ENCODE data around the gene TACR1.

The TACR1 gene

GRCh38 chr2:75142081-75142480, 57.2 kb downstream of the TACR1 start:
- no peak for FAIRE-seq

GRCh38 chr2:75140288-75140687, 59.0 kb downstream of the TACR1 start:
- no peak for FAIRE-seq

GRCh38 chr2:75139171-75139570, 60.1 kb downstream of the TACR1 start:
- no peak for FAIRE-seq

GRCh38 chr2:75138528-75138927, 60.8 kb downstream of the TACR1 start:
- no peak for FAIRE-seq

GRCh38 chr2:75135776-75136400, 63.4 kb downstream of the TACR1 start:
- FAIRE-seq = no peak

GRCh38 chr2:75134860-75135259, 64.5 kb downstream of the TACR1 start:
- FAIRE-seq = no peak

- FAIRE-seq = no peak
Observed at GRCh38 chr2:75133621-75134570, 65.4 kb downstream of the TACR1 start.

- no peak for FAIRE-seq
Observed at GRCh38 chr2:75130171-75130570, 69.1 kb downstream of the TACR1 start.

- FAIRE-seq = no peak
Observed at GRCh38 chr2:75123876-75124275, 75.4 kb downstream of the TACR1 start.

- FAIRE-seq = no peak
Observed at GRCh38 chr2:75113231-75113869, 86.0 kb downstream of the TACR1 start.

- no peak for FAIRE-seq
Observed at GRCh38 chr2:75108937-75109482, 90.3 kb downstream of the TACR1 start.

- FAIRE-seq = no peak
Observed at GRCh38 chr2:75102011-75102410, 97.3 kb downstream of the TACR1 start.

- FAIRE-seq = no peak
Observed at GRCh38 chr2:75100801-75101151, 98.5 kb downstream of the TACR1 start.

- no peak for FAIRE-seq
Observed at GRCh38 chr2:75100011-75100800, 99.1 kb downstream of the TACR1 start.

- FAIRE-seq = no peak
Observed at GRCh38 chr2:75099521-75099922, 99.8 kb downstream of the TACR1 start.

GRCh38 chr2:75098856-75099255, 100.5 kb downstream of the TACR1 start:
- FAIRE-seq = no peak

- no peak for FAIRE-seq
Observed at GRCh38 chr2:75097831-75098230, 101.5 kb downstream of the TACR1 start.

GRCh38 chr2:75094405-75094804, 104.9 kb downstream of the TACR1 start:
- FAIRE-seq = no peak

- no peak for FAIRE-seq
Observed at GRCh38 chr2:75090770-75091515, 108.4 kb downstream of the TACR1 start.

GRCh38 chr2:75089471-75089870, 109.8 kb downstream of the TACR1 start:
- FAIRE-seq = no peak

GRCh38 chr2:75088791-75089190, 110.5 kb downstream of the TACR1 start:
- no peak for FAIRE-seq

- no peak for FAIRE-seq
Observed at GRCh38 chr2:75087736-75088135, 111.6 kb downstream of the TACR1 start.
